Right cardiac atrium (tissue), 5 donors: Measurements from ENCODE around the gene ARHGAP24. TPM values are rescaled to one million over a fixed set of nuclear protein-coding genes. Genes with fewer than 3 reads are reported as not detected.

Source experiments
- ATAC-seq, 2 donors: fragments of 200-7000 bp; cut with Tn5 transposase; one replicate each; pipeline versions ENCODE4 v1.8.0 to v1.9.1; 2020; ENCODE audit warnings: moderate library complexity in 2 of 2, mild to moderate bottlenecking in 1 of 2
- DNase-seq, 3 donors: peaks; one replicate each; pipeline ENCODE4 v3.0.0-alpha.2; 2020
- H3K27ac ChIP-seq: one replicate; pipeline ENCODE4 v1.5.1; 2013; ENCODE audit warnings: mild to moderate bottlenecking, low read length, control low read depth, moderate library complexity
- H3K27me3 ChIP-seq: one replicate; pipeline ENCODE4 v1.6.1; 2013; ENCODE audit not compliant: control insufficient read depth, insufficient read depth
- H3K4me1 ChIP-seq: one replicate; pipeline ENCODE4 v1.6.1; 2013; ENCODE audit warnings: low read length; ENCODE audit not compliant: control insufficient read depth, insufficient read depth
- H3K4me3 ChIP-seq: one replicate; pipeline ENCODE4 v1.5.1; 2013; ENCODE audit warnings: low read length, control low read depth
- H3K9me3 ChIP-seq: one replicate; pipeline ENCODE4 v1.6.1; 2013; ENCODE audit warnings: low read length; ENCODE audit not compliant: control insufficient read depth
- WGBS: extraction: QIAGEN DNeasy Blood & Tissue Kit; methylation state at CpG from one replicate; pipeline ENCODE4 v1.1.7; 2013; 5-methylcytosine and 5-hydroxymethylcytosine counted together
- intact Hi-C, 4 donors: fragments of 100-400 bp; cut with DNase I; formaldehyde crosslinking; loops; one replicate each; pipeline versions ENCODE4 v1.11.0 to v1.14.0; 2022 to 2023
- polyA plus RNA-seq: library from polyadenylated mRNA; stranded (reverse); fragments of 200-250 nt; gene quantifications from one replicate; pipeline ENCODE4 v1.2.3, GENCODE V29; 2013
- total RNA-seq, 4 donors: library from RNA; stranded (reverse); fragmentation: NEBNext Ultra II Directional; extraction: Animal tissue kit (Norgen Biotek cat#: 25700); gene quantifications; one replicate each; pipeline ENCODE4 v1.2.1, GENCODE V29; 2021
- donor health status: healthy with polysubstance abuse.
- donor health status: DM: no; HTN: yes; CAD: no.
- donor health status: DM: no; HTN: no; CAD: no.
- donor health status: DM: no; HTN: yes; CAD: no; lungs with severe emphysema.
- donor health status: DM: yes; HTN: yes; CAD: no.

ARHGAP24 gene
- total and polyA plus RNA-seq, 5 donors, result 16.7 to 49.3 (median 36.7) TPM

- no peaks in the 10 kb centered on the region for H3K9me3 ChIP-seq
- WGBS, result 32% methylated on average over 5 of the region's 5 CpGs
- H3K4me3 ChIP-seq, result no peak overlapping the region
- no peak for ATAC-seq
- intact Hi-C loops, result no loop called here
- no peak for DNase-seq
- H3K27ac ChIP-seq, result no peak overlapping the region
- H3K4me1 ChIP-seq, result peaks cover 2% of the 10 kb centered on the region
- H3K27me3 ChIP-seq, result no peaks in the 10 kb centered on the region
Observed at GRCh38 chr4:85676850-85677590, 202.1 kb downstream of the ARHGAP24 start.

GRCh38 chr4:85681221-85681657 is 206.3 kb downstream of the ARHGAP24 start:
- Histone ChIP-seq H3K9me3 (no peaks in the 10 kb centered on the region), H3K4me3 (no peak overlapping the region), H3K27me3 (no peaks in the 10 kb centered on the region), H3K4me1 (no peaks in the 10 kb centered on the region), H3K27ac (no peak overlapping the region)
- WGBS, result 27% methylated on average over 2 of the region's 2 CpGs
- ATAC-seq (peak; percentile 82 to 86), DNase-seq (peak in 1 of 3 donors; percentile 32)
- intact Hi-C loops, result no loop called here

GRCh38 chr4:85681921-85682320 is 207.0 kb downstream of the ARHGAP24 start:
- H3K9me3 ChIP-seq, result no peaks in the 10 kb centered on the region
- WGBS, result 92% methylated on average over 3 of the region's 3 CpGs
- no peaks in the 10 kb centered on the region for H3K4me1 ChIP-seq
- H3K27me3 ChIP-seq, result no peaks in the 10 kb centered on the region
- H3K27ac ChIP-seq, result no peak overlapping the region
- H3K4me3 ChIP-seq, result no peak overlapping the region
- DNase-seq (no peak), ATAC-seq (no peak)
- intact Hi-C loops, result no loop called here

DNA sequence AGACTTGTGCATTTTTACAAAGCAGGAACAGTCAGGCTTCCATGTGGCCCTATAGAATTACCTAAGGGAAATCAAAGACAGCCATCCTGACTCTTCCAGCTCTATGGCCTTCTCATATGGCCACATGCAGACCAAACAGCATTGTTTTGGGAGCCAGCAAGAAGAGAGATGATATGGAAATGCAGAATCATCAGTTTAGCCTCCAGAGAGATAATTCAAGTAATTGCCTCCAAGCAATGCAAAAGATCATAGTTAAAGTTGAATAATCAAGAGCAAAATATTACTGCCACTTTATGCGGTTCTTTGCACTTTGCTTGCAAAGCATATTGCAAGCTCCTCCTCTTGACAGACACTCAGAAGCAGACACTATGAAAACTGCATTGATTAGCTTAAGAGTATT is 207.4 kb downstream of the ARHGAP24 start:
- Histone ChIP-seq H3K27me3 (no peaks in the 10 kb centered on the region), H3K27ac (no peak overlapping the region), H3K9me3 (no peaks in the 10 kb centered on the region), H3K4me3 (no peak overlapping the region), H3K4me1 (no peaks in the 10 kb centered on the region)
- intact Hi-C loops, result no loop called here
- 86% methylated on average over 1 of the region's 1 CpG for WGBS
- ATAC-seq (no peak), DNase-seq (no peak)

DNA sequence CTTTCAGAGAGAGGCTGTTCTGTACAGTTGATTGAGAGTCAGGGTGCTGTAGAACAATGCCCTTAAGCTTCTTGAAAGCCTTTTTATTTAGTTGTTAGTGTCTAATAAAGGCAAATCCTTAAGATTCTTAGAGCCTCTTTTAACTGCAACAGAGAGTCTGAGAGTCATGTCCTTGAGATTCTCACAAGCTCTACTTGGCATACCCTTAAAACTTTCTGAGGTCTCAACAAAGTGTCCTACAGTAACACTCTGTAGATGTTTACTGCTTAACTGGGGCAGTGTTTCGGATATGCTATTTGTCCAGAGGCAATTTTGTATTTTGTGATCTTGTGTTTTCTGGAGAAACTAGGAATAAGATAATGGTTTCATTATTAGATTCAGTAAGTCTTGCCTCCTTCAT is 209.7 kb downstream of the ARHGAP24 start:
- Histone ChIP-seq H3K9me3 (no peaks in the 10 kb centered on the region), H3K27me3 (no peaks in the 10 kb centered on the region), H3K27ac (no peak overlapping the region), H3K4me1 (no peaks in the 10 kb centered on the region), H3K4me3 (no peak overlapping the region)
- 84% methylated on average over 1 of the region's 1 CpG for WGBS
- intact Hi-C loops, result no loop called here
- ATAC-seq (no peak), DNase-seq (no peak)

DNA sequence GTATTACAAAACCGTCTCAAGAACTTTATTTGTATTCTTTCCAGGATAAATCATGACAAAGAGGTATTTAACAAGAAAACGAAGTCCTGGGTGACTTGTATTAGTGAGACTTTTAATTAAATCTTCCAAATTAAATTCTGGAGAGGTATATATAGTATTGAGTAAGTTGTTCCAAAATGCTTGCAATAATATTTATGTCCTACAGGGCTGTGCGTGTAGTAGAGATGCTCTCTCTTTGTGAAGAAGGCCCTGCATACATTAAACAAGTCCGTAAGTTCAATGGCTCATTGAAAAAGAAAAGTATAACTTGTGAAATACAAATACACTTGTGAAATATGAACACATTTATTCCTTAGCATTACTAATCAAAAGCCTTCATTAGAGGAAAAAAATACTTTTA is 211.4 kb downstream of the ARHGAP24 start:
- WGBS, result 93% methylated on average over 4 of the region's 4 CpGs
- no peak for ATAC-seq
- Histone ChIP-seq H3K27ac (no peak overlapping the region), H3K9me3 (no peaks in the 10 kb centered on the region), H3K27me3 (no peaks in the 10 kb centered on the region), H3K4me1 (no peaks in the 10 kb centered on the region), H3K4me3 (no peak overlapping the region)
- DNase-seq, result no peak
- intact Hi-C loops, result no loop called here

DNA sequence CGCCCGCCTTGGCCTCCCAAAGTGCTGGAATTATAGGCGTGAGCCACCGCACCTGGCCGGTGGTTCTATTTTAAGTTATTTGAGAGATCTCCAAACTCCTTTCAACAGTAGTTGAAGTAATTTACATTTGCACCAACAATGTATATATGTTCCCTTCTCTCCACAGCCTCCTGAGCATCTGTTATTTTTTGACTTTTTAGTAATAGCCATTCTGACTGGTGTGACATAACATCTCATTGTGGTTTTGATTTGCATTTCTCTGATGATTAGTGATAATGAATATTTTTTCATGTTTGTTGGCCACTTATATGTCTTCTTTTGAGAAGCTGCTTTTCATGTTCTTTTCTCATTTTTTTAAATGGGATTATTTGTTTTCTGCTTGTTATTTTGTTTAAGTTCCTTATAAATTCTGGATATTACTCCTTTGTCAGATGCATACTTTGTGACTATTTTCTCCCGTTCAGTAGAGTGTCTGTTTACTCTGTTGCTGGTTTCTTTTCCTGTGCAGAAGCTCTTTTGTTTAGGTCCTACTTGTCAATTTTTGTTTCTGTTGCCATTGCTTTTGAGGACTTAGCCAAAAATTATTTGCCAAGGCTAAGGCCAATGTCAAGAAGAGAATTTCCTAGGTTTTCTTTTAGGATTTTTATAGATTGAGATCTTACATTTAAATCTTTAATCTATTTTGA is 213.2 kb downstream of the ARHGAP24 start:
- DNase-seq, result no peak
- intact Hi-C loops, result no loop called here
- Histone ChIP-seq H3K9me3 (no peaks in the 10 kb centered on the region), H3K27ac (no peak overlapping the region), H3K4me3 (no peak overlapping the region), H3K27me3 (no peaks in the 10 kb centered on the region), H3K4me1 (no peaks in the 10 kb centered on the region)
- WGBS, result 81% methylated on average over 6 of the region's 6 CpGs
- ATAC-seq, result no peak

- Histone ChIP-seq H3K4me3 (no peak overlapping the region), H3K9me3 (no peaks in the 10 kb centered on the region), H3K27me3 (no peaks in the 10 kb centered on the region), H3K27ac (no peak overlapping the region), H3K4me1 (no peaks in the 10 kb centered on the region)
- DNase-seq (no peak), ATAC-seq (no peak)
- 82% methylated on average over 2 of the region's 2 CpGs for WGBS
- intact Hi-C loops, result no loop called here
Observed at GRCh38 chr4:85696661-85697060, 221.7 kb downstream of the ARHGAP24 start.

DNA sequence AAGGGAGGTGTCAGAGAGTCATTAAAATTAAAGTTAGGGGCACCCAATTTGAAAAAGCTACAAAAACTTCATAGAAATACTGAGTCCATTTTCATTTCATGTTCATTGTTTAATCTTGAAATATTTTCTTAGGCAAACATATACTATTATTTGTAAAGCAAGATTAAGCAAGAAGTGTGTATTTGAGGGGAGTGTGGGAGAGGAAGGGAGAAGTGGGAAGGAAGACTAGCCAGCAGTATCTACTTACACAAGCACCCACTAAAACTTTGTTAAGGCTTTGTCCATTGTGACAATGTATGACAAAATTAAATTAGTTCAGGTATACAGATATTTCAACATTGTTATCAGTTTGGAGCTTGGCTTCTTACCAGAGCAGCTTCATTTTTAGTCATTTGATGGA is 222.9 kb downstream of the ARHGAP24 start:
- ATAC-seq (no peak), DNase-seq (no peak)
- Histone ChIP-seq H3K9me3 (no peaks in the 10 kb centered on the region), H3K27me3 (no peaks in the 10 kb centered on the region), H3K27ac (no peak overlapping the region), H3K4me3 (no peak overlapping the region), H3K4me1 (no peaks in the 10 kb centered on the region)
- intact Hi-C loops, result no loop called here

- Histone ChIP-seq H3K4me3 (no peak overlapping the region), H3K27me3 (no peaks in the 10 kb centered on the region), H3K27ac (no peak overlapping the region), H3K4me1 (no peaks in the 10 kb centered on the region), H3K9me3 (no peaks in the 10 kb centered on the region)
- DNase-seq (no peak), ATAC-seq (no peak)
- intact Hi-C loops, result no loop called here
- WGBS, result 81% methylated on average over 3 of the region's 3 CpGs
Observed at GRCh38 chr4:85700362-85700761, 225.4 kb downstream of the ARHGAP24 start.

DNA sequence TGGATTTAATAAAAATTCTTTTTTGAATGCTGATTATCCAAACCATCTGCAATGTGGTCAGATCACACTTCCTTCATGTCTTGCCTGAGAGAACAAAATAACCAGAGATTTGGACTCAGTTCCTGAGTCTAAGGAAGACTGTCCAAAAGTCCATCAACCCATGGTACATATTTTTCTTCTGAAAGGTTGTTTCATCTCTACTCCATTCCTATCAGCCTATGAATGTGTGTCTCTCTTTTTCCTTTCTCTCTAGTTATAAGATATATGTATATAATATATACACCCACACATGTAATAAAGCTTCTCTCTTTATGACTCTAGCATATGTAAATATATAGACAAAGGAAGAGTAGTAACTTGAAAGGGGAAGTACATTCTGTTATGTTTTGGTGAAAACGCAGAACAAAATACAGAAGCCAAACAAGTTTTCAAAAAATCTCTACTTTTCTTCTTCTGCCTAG is 226.9 kb downstream of the ARHGAP24 start:
- ATAC-seq, result no peak
- no peak for DNase-seq
- no peak overlapping the region for H3K4me3 ChIP-seq
- intact Hi-C loops, result no loop called here
- no peaks in the 10 kb centered on the region for H3K4me1 ChIP-seq
- 86% methylated on average over 1 of the region's 1 CpG for WGBS
- H3K9me3 ChIP-seq, result no peaks in the 10 kb centered on the region
- no peaks in the 10 kb centered on the region for H3K27me3 ChIP-seq
- no peak overlapping the region for H3K27ac ChIP-seq
